Astrocyte (in vitro differentiated cells and primary cell): ENCODE measurements around the gene RASA4B. TPM values are rescaled to one million over a fixed set of nuclear protein-coding genes. Genes with fewer than 3 reads are reported as not detected.

Source experiments
- DNase-seq: peaks from one replicate; pipeline ENCODE4 v3.0.0-alpha.2; 2010; ENCODE audit warnings: low read depth
- FAIRE-seq: peaks from 2 replicates; lab custom pipeline; 2011; peaks lifted over from hg19 to GRCh38; lab: Jason Lieb, UNC
- H2AFZ ChIP-seq: 2 replicates; pipeline ENCODE4 v1.6.0; 2012; ENCODE audit warnings: low read depth, low read length, inconsistent platforms
- H3K27ac ChIP-seq: 2 replicates; pipeline ENCODE4 v1.5.1; 2011; ENCODE audit warnings: low read depth, low read length, inconsistent platforms
- H3K27me3 ChIP-seq: 2 replicates; pipeline ENCODE4 v1.6.0; 2011; ENCODE audit warnings: low read length, inconsistent platforms; ENCODE audit not compliant: insufficient read depth
- H3K36me3 ChIP-seq: 2 replicates; pipeline ENCODE4 v1.5.1; 2011; ENCODE audit warnings: low read length, inconsistent platforms; ENCODE audit not compliant: insufficient read depth
- H3K4me1 ChIP-seq: 2 replicates; pipeline ENCODE4 v1.5.1; 2011; ENCODE audit warnings: low read length, inconsistent platforms; ENCODE audit not compliant: insufficient read depth
- H3K4me2 ChIP-seq: 2 replicates; pipeline ENCODE4 v1.6.0; 2012; ENCODE audit warnings: low read length, inconsistent platforms
- H3K4me3 ChIP-seq: 2 replicates; pipeline ENCODE4 v1.5.1; 2011; ENCODE audit warnings: low read depth, mild to moderate bottlenecking, low read length, inconsistent platforms; ENCODE audit not compliant: insufficient read depth
- H3K79me2 ChIP-seq: 2 replicates; pipeline ENCODE4 v1.6.0; 2012; ENCODE audit warnings: mild to moderate bottlenecking, low read length, inconsistent platforms; ENCODE audit not compliant: insufficient read depth
- H3K9ac ChIP-seq: 2 replicates; pipeline ENCODE4 v1.6.0; 2012; ENCODE audit warnings: mild to moderate bottlenecking, low read length, inconsistent platforms
- H3K9me3 ChIP-seq: 2 replicates; pipeline ENCODE4 v1.5.1; 2012; ENCODE audit warnings: low read depth, mild to moderate bottlenecking, low read length, inconsistent platforms; ENCODE audit not compliant: insufficient read depth
- H4K20me1 ChIP-seq: 2 replicates; pipeline ENCODE4 v1.6.0; 2012; ENCODE audit warnings: low read length, inconsistent platforms; ENCODE audit not compliant: insufficient read depth
- H3K27ac Mint-ChIP-seq: one replicate; pipeline ENCODE4 v1.8.0; 2021; ENCODE audit warnings: mild to moderate bottlenecking, mixed read lengths; ENCODE audit not compliant: unreplicated experiment
- H3K27me3 Mint-ChIP-seq: one replicate; pipeline ENCODE4 v1.8.0; 2021; ENCODE audit warnings: low read depth, mixed read lengths; ENCODE audit not compliant: unreplicated experiment
- H3K36me3 Mint-ChIP-seq: one replicate; pipeline ENCODE4 v1.8.0; 2021; ENCODE audit warnings: low read depth, mixed read lengths; ENCODE audit not compliant: unreplicated experiment
- H3K4me1 Mint-ChIP-seq: one replicate; pipeline ENCODE4 v1.8.0; 2021; ENCODE audit warnings: low read depth, mixed read lengths; ENCODE audit not compliant: unreplicated experiment
- H3K4me3 Mint-ChIP-seq: one replicate; pipeline ENCODE4 v1.8.0; 2021; ENCODE audit warnings: mild to moderate bottlenecking, moderate library complexity, mixed read lengths; ENCODE audit not compliant: unreplicated experiment
- H3K9me3 Mint-ChIP-seq: one replicate; pipeline ENCODE4 v1.8.0; 2021; ENCODE audit warnings: mild to moderate bottlenecking, mixed read lengths; ENCODE audit not compliant: unreplicated experiment
- CTCF ChIP-seq: IDR thresholded peaks from 2 replicates; pipeline ENCODE4 v1.5.1; 2011; ENCODE audit warnings: low read depth, mild to moderate bottlenecking, inconsistent platforms, low read length, moderate library complexity; ENCODE audit not compliant: insufficient read depth
- EZH2 ChIP-seq: IDR thresholded peaks from 2 replicates; pipeline ENCODE4 v1.6.1; 2012; ENCODE audit warnings: mild to moderate bottlenecking, low read length, inconsistent platforms; ENCODE audit not compliant: insufficient read depth
- total RNA-seq: library from RNA; stranded (reverse); gene quantifications from 2 replicates; pipeline ENCODE4 v1.2.1, GENCODE V29; 2021

Gene RASA4B
- total RNA-seq, 1 donor from 2014 or later, result 1.1 TPM

GRCh38 chr7:102463841-102464576 is 53.6 kb downstream of the RASA4B start:
- Histone ChIP-seq H2AFZ (peak overlapping the region; percentile 100), H4K20me1 (peaks cover 30% of the 10 kb centered on the region), H3K79me2 (peaks cover 43% of the 10 kb centered on the region), H3K36me3 (no peaks in the 10 kb centered on the region), H3K27ac (peak overlapping the region; percentile 65), H3K4me3 (peak overlapping the region; percentile 98), H3K27me3 (no peaks in the 10 kb centered on the region), H3K4me2 (peak overlapping the region; percentile 87), H3K4me1 (peaks cover 12% of the 10 kb centered on the region), H3K9ac (peak overlapping the region; percentile 96), H3K9me3 (no peaks in the 10 kb centered on the region)
- H3K9me3 Mint-ChIP-seq, result no peaks in the 10 kb centered on the region
- DNase-seq, result no peak
- H3K4me1 Mint-ChIP-seq, result peaks cover 4% of the 10 kb centered on the region
- H3K27me3 Mint-ChIP-seq, result no peaks in the 10 kb centered on the region
- H3K4me3 Mint-ChIP-seq, result peak overlapping the region; percentile 99
- no peak for TF ChIP-seq EZH2
- no peak for TF ChIP-seq CTCF
- peak overlapping the region; percentile 83 for H3K27ac Mint-ChIP-seq
- no peaks in the 10 kb centered on the region for H3K36me3 Mint-ChIP-seq
- no peak for FAIRE-seq

GRCh38 chr7:102460467-102460866 is 57.1 kb downstream of the RASA4B start:
- Mint-ChIP-seq H3K9me3 (no peaks in the 10 kb centered on the region), H3K4me3 (no peak overlapping the region), H3K36me3 (peaks cover 4% of the 10 kb centered on the region), H3K27me3 (no peaks in the 10 kb centered on the region), H3K4me1 (peaks cover 13% of the 10 kb centered on the region), H3K27ac (no peak overlapping the region)
- Histone ChIP-seq H3K36me3 (peaks cover 5% of the 10 kb centered on the region), H3K4me2 (no peak overlapping the region), H3K4me3 (no peak overlapping the region), H3K79me2 (peaks cover 36% of the 10 kb centered on the region), H3K4me1 (peaks cover 6% of the 10 kb centered on the region), H3K9me3 (no peaks in the 10 kb centered on the region), H3K27me3 (no peaks in the 10 kb centered on the region), H3K27ac (no peak overlapping the region), H4K20me1 (peaks cover 18% of the 10 kb centered on the region), H2AFZ (no peak overlapping the region), H3K9ac (no peak overlapping the region)
- no peak for DNase-seq
- TF ChIP-seq CTCF, result no peak
- no peak for TF ChIP-seq EZH2
- FAIRE-seq, result no peak
